WTC11 (cell line): ENCODE measurements around the gene TTC19. TPM values are rescaled to one million over a fixed set of nuclear protein-coding genes. Genes with fewer than 3 reads are reported as not detected.
A peak's percentile ranks its signal among the peaks of the same experiment; 100 is the strongest.

ENCODE experiments used
- ATAC-seq: fragments of 200-7000 bp; cut with Tn5 transposase; 2 replicates; pipeline ENCODE4 v1.10.0; 2021; ENCODE audit warnings: mild to moderate bottlenecking, moderate library complexity
- CTCF ChIA-PET: fragments of 300-600 bp; sonication (Branson Sonifier 250); formaldehyde crosslinking; loops from one replicate; lab custom pipeline; 2021; ENCODE audit warnings: antibody characterized with exemption; lab: Charles Lee
- POLR2A ChIA-PET: fragments of 350-600 bp; sonication (Branson Sonifier 250); formaldehyde crosslinking; loops from one replicate; lab custom pipeline; 2021; ENCODE audit warnings: antibody characterized with exemption; lab: Charles Lee
- DNase-seq: peaks from one replicate; pipeline ENCODE4 v3.0.0; 2021; ENCODE audit warnings: low spot score
- H3K27ac Mint-ChIP-seq: 2 replicates; pipeline ENCODE4 v1.8.0; 2021; ENCODE audit warnings: mixed read lengths
- H3K27me3 Mint-ChIP-seq: 2 replicates; pipeline ENCODE4 v1.8.0; 2021; ENCODE audit warnings: low read depth, mild to moderate bottlenecking, moderate library complexity, mixed read lengths
- H3K36me3 Mint-ChIP-seq: 2 replicates; pipeline ENCODE4 v1.8.0; 2021; ENCODE audit warnings: mixed read lengths
- H3K4me1 Mint-ChIP-seq: 2 replicates; pipeline ENCODE4 v1.8.0; 2022; ENCODE audit warnings: mixed read lengths
- H3K4me3 Mint-ChIP-seq: 2 replicates; pipeline ENCODE4 v1.8.0; 2021; ENCODE audit warnings: mild to moderate bottlenecking, moderate library complexity, mixed read lengths
- H3K9me3 Mint-ChIP-seq: 2 replicates; pipeline ENCODE4 v1.8.0; 2021; ENCODE audit warnings: mixed read lengths
- AR ChIP-seq: fragments of 250-450 bp; sonication (Bioruptor Pico); IDR thresholded peaks from 2 replicates; pipeline ENCODE4 v1.9.0; 2021; ENCODE audit warnings: mild to moderate bottlenecking
- ARID4B ChIP-seq: sonication (generic); formaldehyde crosslinking; IDR thresholded peaks from 2 replicates; pipeline ENCODE4 v1.8.0; 2023; ENCODE audit warnings: missing genetic modification reagents, mild to moderate bottlenecking, borderline replicate concordance
- CREB1 ChIP-seq: sonication (generic); formaldehyde crosslinking; IDR thresholded peaks from 2 replicates; pipeline ENCODE4 v1.8.0; 2023; ENCODE audit warnings: mild to moderate bottlenecking, missing genetic modification reagents
- CREM ChIP-seq: sonication (generic); formaldehyde crosslinking; IDR thresholded peaks from 2 replicates; pipeline ENCODE4 v1.8.1; 2022; ENCODE audit warnings: mild to moderate bottlenecking, missing genetic modification reagents, moderate library complexity
- ELF4 ChIP-seq: sonication (generic); formaldehyde crosslinking; IDR thresholded peaks from 2 replicates; pipeline ENCODE4 v1.8.1; 2022; ENCODE audit warnings: low read depth, mild to moderate bottlenecking, moderate library complexity, missing genetic modification reagents
- FOXK1 ChIP-seq: sonication (generic); formaldehyde crosslinking; IDR thresholded peaks from 2 replicates; pipeline ENCODE4 v1.8.0; 2022; ENCODE audit warnings: mild to moderate bottlenecking, moderate library complexity, missing genetic modification reagents
- GABPB1 ChIP-seq: sonication (generic); formaldehyde crosslinking; IDR thresholded peaks from 2 replicates; pipeline ENCODE4 v1.8.1; 2023; ENCODE audit warnings: mild to moderate bottlenecking, missing genetic modification reagents
- KAT7 ChIP-seq: sonication (generic); formaldehyde crosslinking; IDR thresholded peaks from 2 replicates; pipeline ENCODE4 v1.8.1; 2023; ENCODE audit warnings: missing genetic modification reagents, mild to moderate bottlenecking, borderline replicate concordance
- TEAD4 ChIP-seq: sonication (generic); formaldehyde crosslinking; IDR thresholded peaks from 2 replicates; pipeline ENCODE4 v1.8.0; 2022; ENCODE audit warnings: mild to moderate bottlenecking, missing genetic modification reagents
- USF1 ChIP-seq: sonication (generic); formaldehyde crosslinking; IDR thresholded peaks from 2 replicates; pipeline ENCODE4 v1.8.0; 2022; ENCODE audit warnings: mild to moderate bottlenecking, missing genetic modification reagents
- ZNF121 ChIP-seq: sonication (generic); formaldehyde crosslinking; IDR thresholded peaks from 2 replicates; pipeline ENCODE4 v1.8.0; 2023; ENCODE audit warnings: missing genetic modification reagents
- ZNF219 ChIP-seq: sonication (generic); formaldehyde crosslinking; IDR thresholded peaks from 2 replicates; pipeline ENCODE4 v1.8.0; 2023; ENCODE audit warnings: missing genetic modification reagents, mild to moderate bottlenecking, borderline replicate concordance
- ZNF671 ChIP-seq: fragments of 250-450 bp; sonication (Bioruptor Pico); IDR thresholded peaks from 2 replicates; pipeline ENCODE4 v1.8.0; 2021; ENCODE audit warnings: mild to moderate bottlenecking
- total RNA-seq: library from RNA; stranded (reverse); gene quantifications from 3 replicates; pipeline ENCODE4 v1.2.3, GENCODE V29; 2021
- TF ChIP-seq, protein P1 (sequence below): sonication (generic); formaldehyde crosslinking; IDR thresholded peaks from 2 replicates; pipeline ENCODE4 v1.8.1; 2022; ENCODE audit warnings: mild to moderate bottlenecking, moderate library complexity, missing genetic modification reagents
- TF ChIP-seq, protein P2 (sequence below): sonication (generic); formaldehyde crosslinking; IDR thresholded peaks from 2 replicates; pipeline ENCODE4 v1.8.1; 2022; ENCODE audit warnings: missing genetic modification reagents, borderline replicate concordance

The TTC19 gene
- total RNA-seq, 1 experiment from 2014 or later = 55.3 TPM

DNA sequence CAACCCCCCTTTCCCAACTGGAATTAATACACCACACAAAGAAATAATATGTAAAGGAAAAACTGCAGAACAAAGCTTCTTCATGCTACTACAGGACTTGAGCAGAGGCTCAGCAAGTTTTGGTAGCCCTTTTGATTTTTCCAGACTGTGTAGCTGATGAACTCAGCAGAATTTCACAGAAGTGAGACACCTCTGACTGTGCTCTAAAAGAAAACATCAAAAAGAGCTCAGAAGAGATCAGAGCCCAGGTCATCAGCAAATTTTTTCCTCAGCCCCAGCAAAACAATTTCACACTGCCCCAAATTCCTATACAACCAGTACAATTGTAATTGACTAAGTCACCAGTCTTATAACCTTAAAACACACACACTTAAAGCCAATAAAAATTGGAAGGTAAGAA, 38.0 kb downstream of the TTC19 start (continued):
- TF ChIP-seq AR (no peak), ZNF671 (no peak), CREM (CRISPR knock-in tag) (no peak), KAT7 (no peak), CREB1 (no peak), ELF4 (CRISPR knock-in tag) (no peak), ZNF219 (CRISPR knock-in tag) (no peak)

DNA sequence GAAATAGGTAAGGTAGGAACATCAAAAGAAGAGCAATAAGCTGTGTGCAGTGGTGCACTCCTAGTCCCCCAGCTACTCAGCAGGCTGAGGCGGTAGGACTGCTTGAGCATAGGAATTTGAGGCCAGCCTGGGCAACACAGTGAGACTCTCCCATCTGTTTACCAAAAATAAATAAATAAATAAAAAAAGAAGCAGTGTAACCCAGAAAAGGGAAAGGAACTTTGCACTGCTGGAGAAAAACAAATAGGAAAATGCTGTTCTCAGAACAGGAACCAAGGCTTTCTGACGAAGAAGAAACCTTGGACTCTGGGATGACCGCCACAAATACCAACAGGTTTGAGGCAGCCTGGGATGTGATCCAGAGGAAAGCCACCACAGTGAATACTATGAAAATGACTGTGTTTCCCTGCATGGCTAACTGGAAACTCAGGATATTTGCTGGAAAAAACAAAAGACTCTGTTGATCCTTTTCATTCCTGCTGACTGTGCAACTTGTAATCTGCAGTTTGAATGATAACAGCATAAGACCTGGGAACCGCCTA, 41.2 kb downstream of the TTC19 start:
- ChIA-PET CTCF (no interaction called here), POLR2A (no interaction called here)
- H3K27me3 Mint-ChIP-seq = no peaks in the 10 kb centered on the region
- peaks cover 72% of the 10 kb centered on the region for H3K36me3 Mint-ChIP-seq
- ATAC-seq = no peak
- peak; percentile 66; the same call in 1 of the 2 replicates for TF ChIP-seq ZNF121 (CRISPR knock-in tag)
- TF ChIP-seq, protein P1, sequence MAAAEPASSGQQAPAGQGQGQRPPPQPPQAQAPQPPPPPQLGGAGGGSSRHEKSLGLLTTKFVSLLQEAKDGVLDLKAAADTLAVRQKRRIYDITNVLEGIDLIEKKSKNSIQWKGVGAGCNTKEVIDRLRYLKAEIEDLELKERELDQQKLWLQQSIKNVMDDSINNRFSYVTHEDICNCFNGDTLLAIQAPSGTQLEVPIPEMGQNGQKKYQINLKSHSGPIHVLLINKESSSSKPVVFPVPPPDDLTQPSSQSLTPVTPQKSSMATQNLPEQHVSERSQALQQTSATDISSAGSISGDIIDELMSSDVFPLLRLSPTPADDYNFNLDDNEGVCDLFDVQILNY = no peak
- TF ChIP-seq, all 79 proteins: peak for 1
- Mint-ChIP-seq H3K27ac (no peak overlapping the region), H3K4me1 (peaks cover 26% of the 10 kb centered on the region), H3K9me3 (peaks cover 4% of the 10 kb centered on the region; the same call in 1 of the 2 replicates), H3K4me3 (no peak overlapping the region)
- DNase-seq = no peak

DNA sequence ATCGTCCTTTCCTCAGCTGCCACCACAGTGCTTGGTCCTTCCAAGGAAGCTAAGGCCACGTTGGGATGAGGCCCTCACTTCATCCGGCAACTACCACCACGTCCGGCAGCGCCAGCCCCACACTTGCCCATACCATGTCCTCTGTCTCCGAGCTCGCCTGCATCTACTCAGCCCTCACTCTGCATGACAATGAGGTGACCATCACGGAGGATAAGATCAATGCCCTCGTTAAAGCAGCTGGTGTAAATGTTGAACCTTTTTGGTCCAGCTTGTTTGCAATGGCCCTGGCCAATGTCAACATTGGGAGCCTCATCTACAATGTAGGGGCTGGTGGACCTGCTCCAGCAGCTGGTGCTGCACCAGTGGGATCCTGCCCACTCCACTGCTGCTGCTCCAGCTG, 44.9 kb downstream of the TTC19 start:
- H3K4me3 Mint-ChIP-seq = peak overlapping the region; percentile 30; the same call in 1 of the 2 replicates
- H3K27ac Mint-ChIP-seq = peak overlapping the region; percentile 75
- H3K4me1 Mint-ChIP-seq = peaks cover 22% of the 10 kb centered on the region
- no peaks in the 10 kb centered on the region for H3K9me3 Mint-ChIP-seq
- ATAC-seq = peak; percentile 74
- DNase-seq = peak; percentile 23
- CTCF ChIA-PET = interaction anchor here (0.7 kb wide), 1 partner anchor 99 kb away, joined by 3 read pairs; no protein-coding TSS in a partner anchor
- POLR2A ChIA-PET = interaction anchor here (0.6 kb wide), 1 partner anchor 39 kb away, joined by 4 read pairs; no protein-coding TSS in a partner anchor
- H3K27me3 Mint-ChIP-seq = no peaks in the 10 kb centered on the region
- H3K36me3 Mint-ChIP-seq = peaks cover 55% of the 10 kb centered on the region
- TF ChIP-seq, protein P2, sequence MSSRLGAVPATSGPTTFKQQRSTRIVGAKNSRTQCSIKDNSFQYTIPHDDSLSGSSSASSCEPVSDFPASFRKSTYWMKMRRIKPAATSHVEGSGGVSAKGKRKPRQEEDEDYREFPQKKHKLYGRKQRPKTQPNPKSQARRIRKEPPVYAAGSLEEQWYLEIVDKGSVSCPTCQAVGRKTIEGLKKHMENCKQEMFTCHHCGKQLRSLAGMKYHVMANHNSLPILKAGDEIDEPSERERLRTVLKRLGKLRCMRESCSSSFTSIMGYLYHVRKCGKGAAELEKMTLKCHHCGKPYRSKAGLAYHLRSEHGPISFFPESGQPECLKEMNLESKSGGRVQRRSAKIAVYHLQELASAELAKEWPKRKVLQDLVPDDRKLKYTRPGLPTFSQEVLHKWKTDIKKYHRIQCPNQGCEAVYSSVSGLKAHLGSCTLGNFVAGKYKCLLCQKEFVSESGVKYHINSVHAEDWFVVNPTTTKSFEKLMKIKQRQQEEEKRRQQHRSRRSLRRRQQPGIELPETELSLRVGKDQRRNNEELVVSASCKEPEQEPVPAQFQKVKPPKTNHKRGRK (CRISPR knock-in tag) = no peak
- TF ChIP-seq USF1 (CRISPR knock-in tag) = no peak
- no peak for TF ChIP-seq FOXK1 (CRISPR knock-in tag)
- TF ChIP-seq TEAD4 (CRISPR knock-in tag) = no peak
- no peak for TF ChIP-seq GABPB1 (CRISPR knock-in tag)
- TF ChIP-seq ARID4B (CRISPR knock-in tag) = no peak
